HepG2 (cell line): ENCODE data around the gene CFAP100. TPM values are rescaled to one million over a fixed set of nuclear protein-coding genes. Genes with fewer than 3 reads are reported as not detected.
A peak's percentile ranks its signal among the peaks of the same experiment; 100 is the strongest.

ENCODE experiments used
- ARID2 ChIP-seq: sonication (generic); formaldehyde crosslinking; IDR thresholded peaks from 2 replicates; pipeline ENCODE4 v1.8.1; 2022; ENCODE audit warnings: mild to moderate bottlenecking, missing genetic modification reagents, borderline replicate concordance
- FOXC1 ChIP-seq: sonication (generic); formaldehyde crosslinking; IDR thresholded peaks from 2 replicates; pipeline ENCODE4 v1.8.0; 2022; ENCODE audit warnings: mild to moderate bottlenecking, missing genetic modification reagents, borderline replicate concordance
- KDM5B ChIP-seq: sonication (generic); formaldehyde crosslinking; IDR thresholded peaks from 2 replicates; pipeline ENCODE4 v1.4.0; 2020; ENCODE audit warnings: missing genetic modification reagents, mild to moderate bottlenecking, borderline replicate concordance
- PITX1 ChIP-seq: sonication (generic); formaldehyde crosslinking; IDR thresholded peaks from 2 replicates; pipeline ENCODE4 v1.5.1; 2020; ENCODE audit warnings: mild to moderate bottlenecking, missing genetic modification reagents
- SMAD9 ChIP-seq: sonication (generic); formaldehyde crosslinking; IDR thresholded peaks from 2 replicates; pipeline ENCODE4 v1.5.1; 2020; ENCODE audit warnings: mild to moderate bottlenecking, missing genetic modification reagents
- SOX13 ChIP-seq, 3 experiments: fragments of 450-650 bp in 1 of 3; sonication (generic) in 1 of 3; formaldehyde crosslinking in 1 of 3; IDR thresholded peaks in 2 of 3; conservative IDR thresholded peaks in 1 of 3; 2 replicates each; pipeline versions ENCODE4 v1.5.0 to v1.6.1; 2016 to 2020; ENCODE audit warnings: antibody characterized with exemption in 1 of 3, mild to moderate bottlenecking in 1 of 3, missing compliant biosample characterization in 1 of 3, missing genetic modification reagents in 1 of 3, moderate library complexity in 1 of 3
- TAF1 ChIP-seq: sonication (generic); formaldehyde crosslinking; IDR thresholded peaks from 2 replicates; pipeline ENCODE4 v1.4.0; 2020; ENCODE audit warnings: missing genetic modification reagents
- TARDBP ChIP-seq: sonication (generic); formaldehyde crosslinking; IDR thresholded peaks from 2 replicates; pipeline ENCODE4 v1.8.0; 2022; ENCODE audit warnings: mild to moderate bottlenecking, missing genetic modification reagents
- ZFP1 ChIP-seq: IDR thresholded peaks from 2 replicates; pipeline ENCODE4 v1.6.1; 2016
- ZNF142 ChIP-seq: sonication (generic); formaldehyde crosslinking; IDR thresholded peaks from 2 replicates; pipeline ENCODE4 v1.4.0; 2020; ENCODE audit warnings: missing genetic modification reagents
- ZNF292 ChIP-seq: sonication (generic); formaldehyde crosslinking; IDR thresholded peaks from 2 replicates; pipeline ENCODE4 v1.8.1; 2022; ENCODE audit warnings: mild to moderate bottlenecking, low read depth, missing genetic modification reagents, borderline replicate concordance
- ZNF605 ChIP-seq: sonication (generic); formaldehyde crosslinking; IDR thresholded peaks from 2 replicates; pipeline ENCODE4 v1.8.0; 2022; ENCODE audit warnings: mild to moderate bottlenecking, missing genetic modification reagents
- ZNF652 ChIP-seq: IDR thresholded peaks from 2 replicates; pipeline ENCODE4 v1.6.1; 2016; ENCODE audit warnings: low read depth, borderline replicate concordance
- ZNF883 ChIP-seq: sonication (generic); formaldehyde crosslinking; IDR thresholded peaks from 2 replicates; pipeline ENCODE4 v1.5.1; 2020; ENCODE audit warnings: mild to moderate bottlenecking, missing genetic modification reagents; ENCODE audit errors: not compliant biosample characterization
- polyA plus RNA-seq, 8 experiments: library from polyadenylated mRNA; depleted of rRNA in 3 of 8; stranded (reverse) in 7 of 8; unstranded in 1 of 8; fragments of >200 nt; fragmentation: Illumina TruSeq in 4 of 8; extraction: Trizol in 4 of 8; gene quantifications; 2 replicates each; pipeline versions ENCODE4 v1.2.1 to v1.2.3, GENCODE V29; 2011 to 2016; ENCODE audit warnings: low read depth in 4 of 8, missing spikeins in 1 of 8, mixed read lengths in 1 of 8; ENCODE audit not compliant: insufficient read depth in 1 of 8
- total RNA-seq, 5 experiments: library from RNA; depleted of rRNA; stranded (reverse); fragments of >200 nt; fragmentation: Illumina TruSeq; extraction: Trizol; gene quantifications; 2 replicates each; pipeline ENCODE4 v1.2.3, GENCODE V29; 2016; ENCODE audit warnings: low read depth in 1 of 5
- TF ChIP-seq, protein P1 (sequence below): sonication (generic); formaldehyde crosslinking; IDR thresholded peaks from 2 replicates; pipeline ENCODE4 v1.4.0; 2020; ENCODE audit warnings: mild to moderate bottlenecking, missing genetic modification reagents
- TF ChIP-seq, protein P2 (sequence below): sonication (generic); formaldehyde crosslinking; IDR thresholded peaks from 2 replicates; pipeline ENCODE4 v1.9.0; 2021; ENCODE audit warnings: missing genetic modification reagents, mild to moderate bottlenecking, borderline replicate concordance

CFAP100 gene
- total and polyA plus RNA-seq, 2 of the 13 experiments (the other 11 are each of a cell fraction or from before 2014, with no cell fraction given): 0.32 TPM; not detected in 1

DNA sequence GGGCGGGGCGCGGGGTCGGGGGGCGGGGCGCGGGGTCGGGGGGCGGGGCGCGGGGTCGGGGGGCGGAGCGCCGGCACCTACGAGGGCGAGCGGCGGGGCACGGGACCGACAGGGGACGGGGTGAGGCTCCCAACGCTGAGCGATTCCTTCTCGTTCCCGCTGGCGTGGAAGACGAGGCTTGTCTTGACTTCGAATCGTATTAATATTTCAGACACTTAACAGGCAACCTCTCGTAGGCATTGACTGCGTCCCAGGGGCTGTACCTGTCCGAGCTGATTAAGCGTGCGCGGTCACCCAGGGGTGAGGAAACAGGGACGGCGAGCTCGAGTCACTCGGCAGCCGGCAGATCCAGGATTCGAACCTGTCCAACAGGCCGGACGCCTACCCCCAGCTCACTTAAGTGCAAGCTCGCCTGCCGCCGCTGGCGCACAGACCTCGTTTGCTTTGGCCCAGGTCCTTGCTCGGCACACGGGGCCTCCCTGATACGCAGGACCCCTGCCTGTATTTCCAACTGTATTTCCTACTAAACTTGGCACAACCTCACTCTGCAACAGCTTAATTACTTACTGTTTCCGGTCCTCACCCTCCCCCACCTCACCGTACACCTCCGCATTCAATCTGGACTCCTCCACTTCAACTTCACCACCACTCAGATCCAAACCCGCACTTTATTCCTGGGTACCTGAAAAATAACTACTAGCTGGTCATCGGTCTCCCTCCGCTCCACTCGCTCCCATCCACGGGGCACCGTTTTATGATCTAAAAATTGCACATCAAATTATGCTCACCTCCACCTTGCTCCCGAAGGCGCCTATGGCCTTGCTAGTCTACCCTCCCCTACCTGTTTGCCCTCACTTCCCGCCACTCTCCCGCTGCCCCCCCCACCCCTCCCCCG, 81.7 kb downstream of the CFAP100 start (continued):
- no peak for TF ChIP-seq SOX13 (IDR thresholded peaks at IDR 0.05)
- no peak for TF ChIP-seq SOX13 (CRISPR knock-in tag; conservative IDR thresholded peaks at IDR 0.05 in 1 of 2, IDR thresholded peaks at IDR 0.05 in 1 of 2)
- no peak for TF ChIP-seq SMAD9 (CRISPR knock-in tag)
- TF ChIP-seq KDM5B (CRISPR knock-in tag): 0 out of 2 replicates have a peak, but pooled peaks have one; percentile 14
- 0 out of 2 replicates have a peak, but pooled peaks have one; percentile 15 for TF ChIP-seq TARDBP (CRISPR knock-in tag)
- peak; percentile 20 for TF ChIP-seq ZNF883 (CRISPR knock-in tag)
- TF ChIP-seq, protein P1, sequence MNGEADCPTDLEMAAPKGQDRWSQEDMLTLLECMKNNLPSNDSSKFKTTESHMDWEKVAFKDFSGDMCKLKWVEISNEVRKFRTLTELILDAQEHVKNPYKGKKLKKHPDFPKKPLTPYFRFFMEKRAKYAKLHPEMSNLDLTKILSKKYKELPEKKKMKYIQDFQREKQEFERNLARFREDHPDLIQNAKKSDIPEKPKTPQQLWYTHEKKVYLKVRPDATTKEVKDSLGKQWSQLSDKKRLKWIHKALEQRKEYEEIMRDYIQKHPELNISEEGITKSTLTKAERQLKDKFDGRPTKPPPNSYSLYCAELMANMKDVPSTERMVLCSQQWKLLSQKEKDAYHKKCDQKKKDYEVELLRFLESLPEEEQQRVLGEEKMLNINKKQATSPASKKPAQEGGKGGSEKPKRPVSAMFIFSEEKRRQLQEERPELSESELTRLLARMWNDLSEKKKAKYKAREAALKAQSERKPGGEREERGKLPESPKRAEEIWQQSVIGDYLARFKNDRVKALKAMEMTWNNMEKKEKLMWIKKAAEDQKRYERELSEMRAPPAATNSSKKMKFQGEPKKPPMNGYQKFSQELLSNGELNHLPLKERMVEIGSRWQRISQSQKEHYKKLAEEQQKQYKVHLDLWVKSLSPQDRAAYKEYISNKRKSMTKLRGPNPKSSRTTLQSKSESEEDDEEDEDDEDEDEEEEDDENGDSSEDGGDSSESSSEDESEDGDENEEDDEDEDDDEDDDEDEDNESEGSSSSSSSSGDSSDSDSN: peak; percentile 50
- TF ChIP-seq, protein P2, sequence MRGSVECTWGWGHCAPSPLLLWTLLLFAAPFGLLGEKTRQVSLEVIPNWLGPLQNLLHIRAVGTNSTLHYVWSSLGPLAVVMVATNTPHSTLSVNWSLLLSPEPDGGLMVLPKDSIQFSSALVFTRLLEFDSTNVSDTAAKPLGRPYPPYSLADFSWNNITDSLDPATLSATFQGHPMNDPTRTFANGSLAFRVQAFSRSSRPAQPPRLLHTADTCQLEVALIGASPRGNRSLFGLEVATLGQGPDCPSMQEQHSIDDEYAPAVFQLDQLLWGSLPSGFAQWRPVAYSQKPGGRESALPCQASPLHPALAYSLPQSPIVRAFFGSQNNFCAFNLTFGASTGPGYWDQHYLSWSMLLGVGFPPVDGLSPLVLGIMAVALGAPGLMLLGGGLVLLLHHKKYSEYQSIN (CRISPR knock-in tag): no peak
- no peak for TF ChIP-seq ZNF605 (CRISPR knock-in tag)
- peak; percentile 39; the same call in 1 of the 2 replicates for TF ChIP-seq TAF1
- TF ChIP-seq ZNF652 (CRISPR knock-in tag): no peak
- peak; percentile 45; the same call in 1 of the 2 replicates for TF ChIP-seq FOXC1
- 0 out of 2 replicates have a peak, but pooled peaks have one; percentile 32 for TF ChIP-seq PITX1 (CRISPR knock-in tag)
- peak; percentile 42; the same call in 1 of the 2 replicates for TF ChIP-seq ZNF292 (CRISPR knock-in tag)
- 0 out of 2 replicates have a peak, but pooled peaks have one; percentile 1 for TF ChIP-seq ZNF142
- no peak for TF ChIP-seq ZFP1 (CRISPR knock-in tag)
- 0 out of 2 replicates have a peak, but pooled peaks have one; percentile 45 for TF ChIP-seq ARID2 (CRISPR knock-in tag)
